Measurements from ENCODE around the gene GP1BB. TPM values are rescaled to one million over a fixed set of nuclear protein-coding genes. Genes with fewer than 3 reads are reported as not detected.

The GP1BB gene
- polyA plus RNA-seq, 1 donor from 2014 or later, result 42.0 TPM

DNA sequence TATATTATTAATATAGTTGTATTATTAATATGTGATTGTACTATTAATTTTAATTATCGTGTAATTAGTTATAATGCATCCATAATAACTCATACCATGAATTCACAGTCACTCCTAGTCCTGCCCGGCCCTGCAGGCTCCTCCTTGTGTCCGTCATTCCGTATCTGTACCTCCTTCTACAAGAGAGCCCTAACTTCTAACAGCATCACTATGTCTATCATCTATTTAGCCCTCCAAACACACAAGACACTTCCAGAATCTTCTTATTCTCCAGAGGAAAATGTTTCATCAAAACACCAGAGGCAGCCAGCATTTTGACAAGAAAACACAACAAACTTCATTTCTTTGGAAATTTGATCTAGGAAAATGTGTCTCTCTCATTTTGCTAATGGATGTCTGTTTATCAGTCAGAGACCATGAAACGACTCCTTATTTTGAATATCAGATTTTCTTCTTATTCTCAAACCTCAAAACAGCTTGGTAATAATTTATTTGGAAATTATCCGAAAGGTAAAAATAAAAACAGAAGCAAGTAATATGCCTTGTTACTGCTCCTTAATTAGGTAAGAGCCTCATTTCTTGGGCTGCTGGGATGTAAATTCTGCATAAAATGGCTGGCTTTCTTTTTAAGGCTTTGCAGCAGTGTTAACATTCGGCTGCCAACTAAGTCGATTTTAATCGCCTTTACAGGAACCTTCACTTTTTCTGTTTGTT lies 32.2 kb upstream of the GP1BB start:
- no peak overlapping the region for H3K27ac ChIP-seq (ENCODE audit: low read length)
- TF ChIP-seq EP300 (conservative IDR thresholded peaks at IDR 0.05; ENCODE audit: poor library complexity, severe bottlenecking) (no peak), SMC3 (conservative IDR thresholded peaks at IDR 0.05; ENCODE audit: poor library complexity) (no peak), MXI1 (conservative IDR thresholded peaks at IDR 0.05; ENCODE audit: poor library complexity, severe bottlenecking) (no peak), EZH2 (IDR thresholded peaks at IDR 0.05; ENCODE audit: borderline replicate concordance, insufficient read depth, low read length, poor library complexity, severe bottlenecking) (no peak), TAF1 (IDR thresholded peaks at IDR 0.05; ENCODE audit: low read depth) (no peak), RAD21 (conservative IDR thresholded peaks at IDR 0.05) (no peak), POLR2AphosphoS5 (IDR thresholded peaks at IDR 0.05) (no peak)
- TF ChIP-seq, protein P1, sequence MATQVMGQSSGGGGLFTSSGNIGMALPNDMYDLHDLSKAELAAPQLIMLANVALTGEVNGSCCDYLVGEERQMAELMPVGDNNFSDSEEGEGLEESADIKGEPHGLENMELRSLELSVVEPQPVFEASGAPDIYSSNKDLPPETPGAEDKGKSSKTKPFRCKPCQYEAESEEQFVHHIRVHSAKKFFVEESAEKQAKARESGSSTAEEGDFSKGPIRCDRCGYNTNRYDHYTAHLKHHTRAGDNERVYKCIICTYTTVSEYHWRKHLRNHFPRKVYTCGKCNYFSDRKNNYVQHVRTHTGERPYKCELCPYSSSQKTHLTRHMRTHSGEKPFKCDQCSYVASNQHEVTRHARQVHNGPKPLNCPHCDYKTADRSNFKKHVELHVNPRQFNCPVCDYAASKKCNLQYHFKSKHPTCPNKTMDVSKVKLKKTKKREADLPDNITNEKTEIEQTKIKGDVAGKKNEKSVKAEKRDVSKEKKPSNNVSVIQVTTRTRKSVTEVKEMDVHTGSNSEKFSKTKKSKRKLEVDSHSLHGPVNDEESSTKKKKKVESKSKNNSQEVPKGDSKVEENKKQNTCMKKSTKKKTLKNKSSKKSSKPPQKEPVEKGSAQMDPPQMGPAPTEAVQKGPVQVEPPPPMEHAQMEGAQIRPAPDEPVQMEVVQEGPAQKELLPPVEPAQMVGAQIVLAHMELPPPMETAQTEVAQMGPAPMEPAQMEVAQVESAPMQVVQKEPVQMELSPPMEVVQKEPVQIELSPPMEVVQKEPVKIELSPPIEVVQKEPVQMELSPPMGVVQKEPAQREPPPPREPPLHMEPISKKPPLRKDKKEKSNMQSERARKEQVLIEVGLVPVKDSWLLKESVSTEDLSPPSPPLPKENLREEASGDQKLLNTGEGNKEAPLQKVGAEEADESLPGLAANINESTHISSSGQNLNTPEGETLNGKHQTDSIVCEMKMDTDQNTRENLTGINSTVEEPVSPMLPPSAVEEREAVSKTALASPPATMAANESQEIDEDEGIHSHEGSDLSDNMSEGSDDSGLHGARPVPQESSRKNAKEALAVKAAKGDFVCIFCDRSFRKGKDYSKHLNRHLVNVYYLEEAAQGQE (IDR thresholded peaks at IDR 0.05; ENCODE audit: borderline replicate concordance), result no peak
- TF ChIP-seq, protein P2, sequence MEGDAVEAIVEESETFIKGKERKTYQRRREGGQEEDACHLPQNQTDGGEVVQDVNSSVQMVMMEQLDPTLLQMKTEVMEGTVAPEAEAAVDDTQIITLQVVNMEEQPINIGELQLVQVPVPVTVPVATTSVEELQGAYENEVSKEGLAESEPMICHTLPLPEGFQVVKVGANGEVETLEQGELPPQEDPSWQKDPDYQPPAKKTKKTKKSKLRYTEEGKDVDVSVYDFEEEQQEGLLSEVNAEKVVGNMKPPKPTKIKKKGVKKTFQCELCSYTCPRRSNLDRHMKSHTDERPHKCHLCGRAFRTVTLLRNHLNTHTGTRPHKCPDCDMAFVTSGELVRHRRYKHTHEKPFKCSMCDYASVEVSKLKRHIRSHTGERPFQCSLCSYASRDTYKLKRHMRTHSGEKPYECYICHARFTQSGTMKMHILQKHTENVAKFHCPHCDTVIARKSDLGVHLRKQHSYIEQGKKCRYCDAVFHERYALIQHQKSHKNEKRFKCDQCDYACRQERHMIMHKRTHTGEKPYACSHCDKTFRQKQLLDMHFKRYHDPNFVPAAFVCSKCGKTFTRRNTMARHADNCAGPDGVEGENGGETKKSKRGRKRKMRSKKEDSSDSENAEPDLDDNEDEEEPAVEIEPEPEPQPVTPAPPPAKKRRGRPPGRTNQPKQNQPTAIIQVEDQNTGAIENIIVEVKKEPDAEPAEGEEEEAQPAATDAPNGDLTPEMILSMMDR (IDR thresholded peaks at IDR 0.05; ENCODE audit: poor library complexity, severe bottlenecking), result no peak

DNA sequence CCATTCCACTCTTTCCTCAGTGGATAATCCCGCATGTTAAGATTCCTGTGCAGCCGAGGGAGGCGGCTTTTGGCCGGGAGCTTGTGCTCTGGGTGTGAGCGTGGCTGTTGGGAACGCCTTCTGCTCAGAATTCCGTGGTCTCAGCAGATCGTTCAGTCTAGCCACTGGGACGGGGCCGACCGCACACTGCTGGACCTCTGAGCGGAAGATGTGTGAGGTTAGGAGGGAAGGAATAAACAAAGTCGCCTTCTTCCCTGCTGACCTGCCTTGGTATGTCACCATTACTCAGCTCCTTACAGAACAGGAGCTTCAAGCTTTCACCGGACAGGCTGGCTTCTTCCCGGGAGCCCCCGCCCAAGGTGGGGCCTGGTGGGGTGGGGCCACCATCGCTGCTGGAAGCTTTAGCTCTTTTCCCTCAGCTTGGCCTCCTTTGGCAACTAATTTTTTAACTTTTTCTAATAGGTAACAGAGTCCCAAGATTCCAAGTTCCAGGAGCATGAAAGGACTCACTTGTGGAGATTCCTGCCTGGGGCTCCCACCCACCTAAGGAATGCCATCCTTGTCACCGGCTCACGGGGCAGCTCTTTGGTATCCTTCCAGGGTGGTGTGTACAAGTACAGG lies 31.5 kb upstream of the GP1BB start:
- Histone ChIP-seq H3K4me3 (ENCODE audit: low read length) (no peak overlapping the region), H2AFZ (ENCODE audit: low read depth, low read length) (no peak overlapping the region), H3K9ac (ENCODE audit: low read length) (no peak overlapping the region), H3K36me3 (ENCODE audit: insufficient read depth, low read length) (no peaks in the 10 kb centered on the region), H3K27me3 (ENCODE audit: insufficient read depth, low read depth, low read length) (no peaks in the 10 kb centered on the region), H3K4me2 (ENCODE audit: low read length) (no peak overlapping the region), H4K20me1 (ENCODE audit: insufficient read depth) (no peaks in the 10 kb centered on the region), H3F3A (ENCODE audit: insufficient read depth, low read length, poor library complexity, severe bottlenecking) (no peaks in the 10 kb centered on the region), H3K9me3 (ENCODE audit: low read length) (no peaks in the 10 kb centered on the region), H3K79me2 (replicated peaks; ENCODE audit: insufficient read depth, low read length) (no peaks in the 10 kb centered on the region), H3K27ac (ENCODE audit: low read length) (no peak overlapping the region), H3K9me2 (ENCODE audit: insufficient read depth, low read length) (no peaks in the 10 kb centered on the region)
- TF ChIP-seq EZH2 (IDR thresholded peaks at IDR 0.05; ENCODE audit: borderline replicate concordance, insufficient read depth, low read length, poor library complexity, severe bottlenecking), result no peak
- TF ChIP-seq EP300 (conservative IDR thresholded peaks at IDR 0.05; ENCODE audit: poor library complexity, severe bottlenecking), result no peak
- TF ChIP-seq, protein P1 (IDR thresholded peaks at IDR 0.05; ENCODE audit: borderline replicate concordance), result no peak
- no peak for TF ChIP-seq POLR2AphosphoS5 (IDR thresholded peaks at IDR 0.05)
- TF ChIP-seq, protein P2 (IDR thresholded peaks at IDR 0.05; ENCODE audit: poor library complexity, severe bottlenecking), result no peak
- TF ChIP-seq RAD21 (conservative IDR thresholded peaks at IDR 0.05), result no peak
- TF ChIP-seq TAF1 (IDR thresholded peaks at IDR 0.05; ENCODE audit: low read depth), result no peak

More for the DNA sequence above, 32.2 kb upstream of the GP1BB start:
- Histone ChIP-seq H3K9me2 (ENCODE audit: insufficient read depth, low read length) (no peaks in the 10 kb centered on the region), H3K4me2 (ENCODE audit: low read length) (no peak overlapping the region), H3K9ac (ENCODE audit: low read length) (no peak overlapping the region), H3K27me3 (ENCODE audit: insufficient read depth, low read depth, low read length) (no peaks in the 10 kb centered on the region), H3K4me3 (ENCODE audit: low read length) (no peak overlapping the region), H3K9me3 (ENCODE audit: low read length) (no peaks in the 10 kb centered on the region), H4K20me1 (ENCODE audit: insufficient read depth) (no peaks in the 10 kb centered on the region), H3K36me3 (ENCODE audit: insufficient read depth, low read length) (no peaks in the 10 kb centered on the region), H3F3A (ENCODE audit: insufficient read depth, low read length, poor library complexity, severe bottlenecking) (no peaks in the 10 kb centered on the region), H3K79me2 (replicated peaks; ENCODE audit: insufficient read depth, low read length) (no peaks in the 10 kb centered on the region), H2AFZ (ENCODE audit: low read depth, low read length) (no peak overlapping the region)
